GM13977 (cell line): ENCODE data around the gene ZNF429.
"Not testable (repeated sequence)": the region's sequence is repeated elsewhere in the genome, so short reads cannot be mapped to it uniquely, and the experiment has no call there.

Source experiments
- DNase-seq: peaks from one replicate; pipeline ENCODE4 v3.0.0; 2012; ENCODE audit warnings: low spot score
- CTCF ChIP-seq: IDR thresholded peaks from 2 replicates; pipeline ENCODE4 v1.5.1; 2012; ENCODE audit warnings: mild to moderate bottlenecking, control low read depth; ENCODE audit not compliant: insufficient read depth; ENCODE audit errors: extremely low read depth, missing control alignments
- in situ Hi-C: fragments of 300-500 bp; cut with MboI; formaldehyde crosslinking; loops from one replicate; pipeline ENCODE4 v1.12.0; 2022; ENCODE audit warnings: low sequenced_read_pairs, low pct_unique_long_range_greater_than_20kb, mixed read lengths, inconsistent platforms; ENCODE audit not compliant: unreplicated experiment

ZNF429 gene

GRCh38 chr19:21595185-21595584, 89.8 kb downstream of the ZNF429 start:
- TF ChIP-seq CTCF = no peak
- in situ Hi-C loops = no loop called here
- DNase-seq = no peak

GRCh38 chr19:21602082-21602658, 96.8 kb downstream of the ZNF429 start:
- in situ Hi-C loops = no loop called here
- no peak for TF ChIP-seq CTCF

GRCh38 chr19:21602659-21603430, 97.4 kb downstream of the ZNF429 start:
- DNase-seq, in situ Hi-C loops: not testable (repeated sequence)

More at GRCh38 chr19:21602082-21602658, 96.8 kb downstream of the ZNF429 start:
- no peak for DNase-seq

GRCh38 chr19:21603431-21604231, 98.2 kb downstream of the ZNF429 start:
- DNase-seq = no peak
- TF ChIP-seq CTCF = no peak
- in situ Hi-C loops = no loop called here

GRCh38 chr19:21604351-21604926, 99.0 kb downstream of the ZNF429 start:
- no peak for TF ChIP-seq CTCF
- in situ Hi-C loops = no loop called here
- DNase-seq = no peak
